Liver (tissue), 3 donors: Measurements from ENCODE around the gene TMEM259.

Source experiments
- FOXA1 ChIP-seq: IDR thresholded peaks from 2 replicates; pipeline ENCODE4 v1.6.1; 2016; ENCODE audit warnings: antibody characterized with exemption
- JUND ChIP-seq, 2 donors: IDR thresholded peaks; 2 replicates each; pipeline ENCODE4 v1.6.1; 2016; ENCODE audit warnings: antibody characterized with exemption in 2 of 2
- RAD21 ChIP-seq, 2 donors: IDR thresholded peaks; 2 replicates each; pipeline ENCODE4 v1.6.1; 2016; ENCODE audit warnings: antibody characterized with exemption in 2 of 2, mild to moderate bottlenecking in 2 of 2
- SP1 ChIP-seq: IDR thresholded peaks from 2 replicates; pipeline ENCODE4 v1.6.1; 2018; ENCODE audit warnings: antibody characterized with exemption, mild to moderate bottlenecking
- TAF1 ChIP-seq: conservative IDR thresholded peaks from 2 replicates; pipeline ENCODE4 v1.6.1; 2016; ENCODE audit warnings: antibody characterized with exemption, mild to moderate bottlenecking
- TF ChIP-seq, protein P1 (sequence below): IDR thresholded peaks from 2 replicates; pipeline ENCODE4 v1.6.1; 2016; ENCODE audit warnings: antibody characterized with exemption
- TF ChIP-seq, protein P2 (sequence below): fragments of 150-350 bp; IDR thresholded peaks from 2 replicates; pipeline ENCODE4 v1.5.1; 2017; ENCODE audit warnings: improper control_type of control experiment, low read depth, low read length; ENCODE audit not compliant: missing input control
- TF ChIP-seq, protein P3 (sequence below): IDR thresholded peaks from 2 replicates; pipeline ENCODE4 v1.6.1; 2016; ENCODE audit warnings: antibody characterized with exemption, mild to moderate bottlenecking
- donor health status: healthy.
- donor health status: healthy.

DNA sequence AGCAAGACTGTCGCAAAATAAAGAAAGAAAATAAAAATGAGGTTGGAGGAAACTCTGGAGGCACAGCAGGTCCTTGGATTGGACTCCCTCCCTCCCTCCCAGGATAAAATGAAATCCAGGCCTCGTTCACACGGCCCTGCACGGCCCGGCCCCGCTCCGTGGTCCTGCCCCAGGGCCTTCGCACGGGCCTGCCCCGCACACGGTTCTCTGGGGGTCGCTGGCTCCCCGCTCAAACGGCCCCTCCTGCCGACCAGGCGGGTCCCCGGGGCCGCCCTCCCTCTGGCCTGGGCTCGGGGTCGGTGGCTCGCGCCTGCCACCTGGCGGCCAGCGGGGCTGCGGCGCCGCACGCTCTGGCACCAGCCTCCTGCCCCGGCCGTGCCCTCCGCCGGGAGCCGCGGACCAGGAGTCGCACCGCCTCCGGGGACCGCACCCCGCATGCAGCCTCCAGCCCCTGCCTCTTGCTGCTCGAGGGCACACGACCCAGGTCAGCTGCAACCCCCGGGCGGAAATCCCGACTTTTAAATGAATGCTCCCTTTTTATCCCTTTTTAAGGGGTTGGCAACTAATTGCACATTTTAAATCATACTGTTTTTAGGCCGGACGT, 38.3 kb downstream of the TMEM259 start:
- TF ChIP-seq, protein P1, sequence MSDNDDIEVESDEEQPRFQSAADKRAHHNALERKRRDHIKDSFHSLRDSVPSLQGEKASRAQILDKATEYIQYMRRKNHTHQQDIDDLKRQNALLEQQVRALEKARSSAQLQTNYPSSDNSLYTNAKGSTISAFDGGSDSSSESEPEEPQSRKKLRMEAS: no peak
- TF ChIP-seq, protein P2, sequence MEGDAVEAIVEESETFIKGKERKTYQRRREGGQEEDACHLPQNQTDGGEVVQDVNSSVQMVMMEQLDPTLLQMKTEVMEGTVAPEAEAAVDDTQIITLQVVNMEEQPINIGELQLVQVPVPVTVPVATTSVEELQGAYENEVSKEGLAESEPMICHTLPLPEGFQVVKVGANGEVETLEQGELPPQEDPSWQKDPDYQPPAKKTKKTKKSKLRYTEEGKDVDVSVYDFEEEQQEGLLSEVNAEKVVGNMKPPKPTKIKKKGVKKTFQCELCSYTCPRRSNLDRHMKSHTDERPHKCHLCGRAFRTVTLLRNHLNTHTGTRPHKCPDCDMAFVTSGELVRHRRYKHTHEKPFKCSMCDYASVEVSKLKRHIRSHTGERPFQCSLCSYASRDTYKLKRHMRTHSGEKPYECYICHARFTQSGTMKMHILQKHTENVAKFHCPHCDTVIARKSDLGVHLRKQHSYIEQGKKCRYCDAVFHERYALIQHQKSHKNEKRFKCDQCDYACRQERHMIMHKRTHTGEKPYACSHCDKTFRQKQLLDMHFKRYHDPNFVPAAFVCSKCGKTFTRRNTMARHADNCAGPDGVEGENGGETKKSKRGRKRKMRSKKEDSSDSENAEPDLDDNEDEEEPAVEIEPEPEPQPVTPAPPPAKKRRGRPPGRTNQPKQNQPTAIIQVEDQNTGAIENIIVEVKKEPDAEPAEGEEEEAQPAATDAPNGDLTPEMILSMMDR: peak; percentile 87
- TF ChIP-seq RAD21 (IDR thresholded peaks at IDR 0.05) (peak; percentile 59 to 72), JUND (IDR thresholded peaks at IDR 0.05) (no peak), FOXA1 (no peak), SP1 (no peak), TAF1 (no peak)
- TF ChIP-seq, protein P3, sequence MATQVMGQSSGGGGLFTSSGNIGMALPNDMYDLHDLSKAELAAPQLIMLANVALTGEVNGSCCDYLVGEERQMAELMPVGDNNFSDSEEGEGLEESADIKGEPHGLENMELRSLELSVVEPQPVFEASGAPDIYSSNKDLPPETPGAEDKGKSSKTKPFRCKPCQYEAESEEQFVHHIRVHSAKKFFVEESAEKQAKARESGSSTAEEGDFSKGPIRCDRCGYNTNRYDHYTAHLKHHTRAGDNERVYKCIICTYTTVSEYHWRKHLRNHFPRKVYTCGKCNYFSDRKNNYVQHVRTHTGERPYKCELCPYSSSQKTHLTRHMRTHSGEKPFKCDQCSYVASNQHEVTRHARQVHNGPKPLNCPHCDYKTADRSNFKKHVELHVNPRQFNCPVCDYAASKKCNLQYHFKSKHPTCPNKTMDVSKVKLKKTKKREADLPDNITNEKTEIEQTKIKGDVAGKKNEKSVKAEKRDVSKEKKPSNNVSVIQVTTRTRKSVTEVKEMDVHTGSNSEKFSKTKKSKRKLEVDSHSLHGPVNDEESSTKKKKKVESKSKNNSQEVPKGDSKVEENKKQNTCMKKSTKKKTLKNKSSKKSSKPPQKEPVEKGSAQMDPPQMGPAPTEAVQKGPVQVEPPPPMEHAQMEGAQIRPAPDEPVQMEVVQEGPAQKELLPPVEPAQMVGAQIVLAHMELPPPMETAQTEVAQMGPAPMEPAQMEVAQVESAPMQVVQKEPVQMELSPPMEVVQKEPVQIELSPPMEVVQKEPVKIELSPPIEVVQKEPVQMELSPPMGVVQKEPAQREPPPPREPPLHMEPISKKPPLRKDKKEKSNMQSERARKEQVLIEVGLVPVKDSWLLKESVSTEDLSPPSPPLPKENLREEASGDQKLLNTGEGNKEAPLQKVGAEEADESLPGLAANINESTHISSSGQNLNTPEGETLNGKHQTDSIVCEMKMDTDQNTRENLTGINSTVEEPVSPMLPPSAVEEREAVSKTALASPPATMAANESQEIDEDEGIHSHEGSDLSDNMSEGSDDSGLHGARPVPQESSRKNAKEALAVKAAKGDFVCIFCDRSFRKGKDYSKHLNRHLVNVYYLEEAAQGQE: no peak
